ENCODE results near the gene SMYD3. TPM values are rescaled to one million over a fixed set of nuclear protein-coding genes. Genes with fewer than 3 reads are reported as not detected.

The SMYD3 gene
- polyA plus RNA-seq, 1 donor from 2014 or later: 48.6 TPM

- H3K27ac ChIP-seq (ENCODE audit: low read length): no peak overlapping the region
- no peak overlapping the region for H3K4me3 ChIP-seq (ENCODE audit: low read length)
- no peak overlapping the region for H2AFZ ChIP-seq (ENCODE audit: low read depth, low read length)
- H3K4me2 ChIP-seq (ENCODE audit: low read length): no peak overlapping the region
- no peaks in the 10 kb centered on the region for H3K79me2 ChIP-seq (replicated peaks; ENCODE audit: insufficient read depth, low read length)
- no peak overlapping the region for H3K9ac ChIP-seq (ENCODE audit: low read length)
- H3K27me3 ChIP-seq (ENCODE audit: insufficient read depth, low read depth, low read length): no peaks in the 10 kb centered on the region
- H3F3A ChIP-seq (ENCODE audit: insufficient read depth, low read length, poor library complexity, severe bottlenecking): no peaks in the 10 kb centered on the region
- no peaks in the 10 kb centered on the region for H3K36me3 ChIP-seq (ENCODE audit: insufficient read depth, low read length)
- TF ChIP-seq EP300 (conservative IDR thresholded peaks at IDR 0.05; ENCODE audit: poor library complexity, severe bottlenecking): no peak
- no peak for TF ChIP-seq MXI1 (conservative IDR thresholded peaks at IDR 0.05; ENCODE audit: poor library complexity, severe bottlenecking)
- TF ChIP-seq TAF1 (IDR thresholded peaks at IDR 0.05; ENCODE audit: low read depth): no peak
- no peak for TF ChIP-seq SMC3 (conservative IDR thresholded peaks at IDR 0.05; ENCODE audit: poor library complexity)
- TF ChIP-seq, protein P1, sequence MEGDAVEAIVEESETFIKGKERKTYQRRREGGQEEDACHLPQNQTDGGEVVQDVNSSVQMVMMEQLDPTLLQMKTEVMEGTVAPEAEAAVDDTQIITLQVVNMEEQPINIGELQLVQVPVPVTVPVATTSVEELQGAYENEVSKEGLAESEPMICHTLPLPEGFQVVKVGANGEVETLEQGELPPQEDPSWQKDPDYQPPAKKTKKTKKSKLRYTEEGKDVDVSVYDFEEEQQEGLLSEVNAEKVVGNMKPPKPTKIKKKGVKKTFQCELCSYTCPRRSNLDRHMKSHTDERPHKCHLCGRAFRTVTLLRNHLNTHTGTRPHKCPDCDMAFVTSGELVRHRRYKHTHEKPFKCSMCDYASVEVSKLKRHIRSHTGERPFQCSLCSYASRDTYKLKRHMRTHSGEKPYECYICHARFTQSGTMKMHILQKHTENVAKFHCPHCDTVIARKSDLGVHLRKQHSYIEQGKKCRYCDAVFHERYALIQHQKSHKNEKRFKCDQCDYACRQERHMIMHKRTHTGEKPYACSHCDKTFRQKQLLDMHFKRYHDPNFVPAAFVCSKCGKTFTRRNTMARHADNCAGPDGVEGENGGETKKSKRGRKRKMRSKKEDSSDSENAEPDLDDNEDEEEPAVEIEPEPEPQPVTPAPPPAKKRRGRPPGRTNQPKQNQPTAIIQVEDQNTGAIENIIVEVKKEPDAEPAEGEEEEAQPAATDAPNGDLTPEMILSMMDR (IDR thresholded peaks at IDR 0.05; ENCODE audit: poor library complexity, severe bottlenecking): no peak
- no peaks in the 10 kb centered on the region for H4K20me1 ChIP-seq (ENCODE audit: insufficient read depth)
- no peaks in the 10 kb centered on the region for H3K9me2 ChIP-seq (ENCODE audit: insufficient read depth, low read length)
- H3K9me3 ChIP-seq (ENCODE audit: low read length): no peaks in the 10 kb centered on the region
Observed at GRCh38 chr1:246503341-246503740, 3.7 kb downstream of the SMYD3 start.

DNA sequence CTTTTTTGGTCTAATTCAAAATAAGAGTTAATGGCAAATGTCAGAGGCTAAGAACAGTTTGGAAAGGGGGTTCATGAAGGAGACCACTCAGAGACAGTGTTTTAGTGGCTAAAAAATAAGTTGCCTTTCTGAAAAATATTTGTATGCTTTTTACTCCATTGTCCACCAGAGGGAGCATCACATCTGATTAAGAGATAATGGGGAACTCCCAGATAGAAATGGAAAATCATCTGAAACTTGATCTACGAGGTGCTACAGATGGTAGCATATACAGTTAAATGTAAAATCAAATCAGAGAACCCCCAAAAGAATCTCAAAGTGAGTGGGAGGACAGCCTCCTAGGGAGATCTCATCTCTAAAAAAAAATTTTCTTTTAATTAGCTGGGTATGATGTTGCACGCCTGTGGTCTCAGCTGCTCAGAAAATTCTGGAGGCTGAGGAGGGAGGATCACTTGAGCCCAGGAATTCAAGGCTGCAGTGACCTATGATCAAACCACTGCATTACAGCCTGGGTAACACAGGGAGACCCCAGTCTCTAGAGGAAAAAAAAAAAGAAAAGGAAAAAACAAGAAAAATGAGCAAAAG lies 9.7 kb downstream of the SMYD3 start:
- Histone ChIP-seq H3K27ac (ENCODE audit: low read length) (no peak overlapping the region), H2AFZ (ENCODE audit: low read depth, low read length) (no peak overlapping the region), H3K79me2 (replicated peaks; ENCODE audit: insufficient read depth, low read length) (no peaks in the 10 kb centered on the region), H3F3A (ENCODE audit: insufficient read depth, low read length, poor library complexity, severe bottlenecking) (no peaks in the 10 kb centered on the region), H3K36me3 (ENCODE audit: insufficient read depth, low read length) (no peaks in the 10 kb centered on the region), H3K9ac (ENCODE audit: low read length) (no peak overlapping the region), H3K27me3 (ENCODE audit: insufficient read depth, low read depth, low read length) (no peaks in the 10 kb centered on the region), H4K20me1 (ENCODE audit: insufficient read depth) (no peaks in the 10 kb centered on the region), H3K9me2 (ENCODE audit: insufficient read depth, low read length) (no peaks in the 10 kb centered on the region), H3K4me2 (ENCODE audit: low read length) (no peak overlapping the region), H3K9me3 (ENCODE audit: low read length) (no peaks in the 10 kb centered on the region), H3K4me3 (ENCODE audit: low read length) (no peak overlapping the region)
- TF ChIP-seq MXI1 (conservative IDR thresholded peaks at IDR 0.05; ENCODE audit: poor library complexity, severe bottlenecking): no peak
- no peak for TF ChIP-seq EZH2 (IDR thresholded peaks at IDR 0.05; ENCODE audit: borderline replicate concordance, insufficient read depth, low read length, poor library complexity, severe bottlenecking)
- no peak for TF ChIP-seq EP300 (conservative IDR thresholded peaks at IDR 0.05; ENCODE audit: poor library complexity, severe bottlenecking)
- TF ChIP-seq, protein P1 (IDR thresholded peaks at IDR 0.05; ENCODE audit: poor library complexity, severe bottlenecking): peak; percentile 80
- TF ChIP-seq RAD21 (conservative IDR thresholded peaks at IDR 0.05): peak; percentile 73
- no peak for TF ChIP-seq POLR2AphosphoS5 (IDR thresholded peaks at IDR 0.05)
- peak; percentile 83 for TF ChIP-seq SMC3 (conservative IDR thresholded peaks at IDR 0.05; ENCODE audit: poor library complexity)
- TF ChIP-seq, protein P2, sequence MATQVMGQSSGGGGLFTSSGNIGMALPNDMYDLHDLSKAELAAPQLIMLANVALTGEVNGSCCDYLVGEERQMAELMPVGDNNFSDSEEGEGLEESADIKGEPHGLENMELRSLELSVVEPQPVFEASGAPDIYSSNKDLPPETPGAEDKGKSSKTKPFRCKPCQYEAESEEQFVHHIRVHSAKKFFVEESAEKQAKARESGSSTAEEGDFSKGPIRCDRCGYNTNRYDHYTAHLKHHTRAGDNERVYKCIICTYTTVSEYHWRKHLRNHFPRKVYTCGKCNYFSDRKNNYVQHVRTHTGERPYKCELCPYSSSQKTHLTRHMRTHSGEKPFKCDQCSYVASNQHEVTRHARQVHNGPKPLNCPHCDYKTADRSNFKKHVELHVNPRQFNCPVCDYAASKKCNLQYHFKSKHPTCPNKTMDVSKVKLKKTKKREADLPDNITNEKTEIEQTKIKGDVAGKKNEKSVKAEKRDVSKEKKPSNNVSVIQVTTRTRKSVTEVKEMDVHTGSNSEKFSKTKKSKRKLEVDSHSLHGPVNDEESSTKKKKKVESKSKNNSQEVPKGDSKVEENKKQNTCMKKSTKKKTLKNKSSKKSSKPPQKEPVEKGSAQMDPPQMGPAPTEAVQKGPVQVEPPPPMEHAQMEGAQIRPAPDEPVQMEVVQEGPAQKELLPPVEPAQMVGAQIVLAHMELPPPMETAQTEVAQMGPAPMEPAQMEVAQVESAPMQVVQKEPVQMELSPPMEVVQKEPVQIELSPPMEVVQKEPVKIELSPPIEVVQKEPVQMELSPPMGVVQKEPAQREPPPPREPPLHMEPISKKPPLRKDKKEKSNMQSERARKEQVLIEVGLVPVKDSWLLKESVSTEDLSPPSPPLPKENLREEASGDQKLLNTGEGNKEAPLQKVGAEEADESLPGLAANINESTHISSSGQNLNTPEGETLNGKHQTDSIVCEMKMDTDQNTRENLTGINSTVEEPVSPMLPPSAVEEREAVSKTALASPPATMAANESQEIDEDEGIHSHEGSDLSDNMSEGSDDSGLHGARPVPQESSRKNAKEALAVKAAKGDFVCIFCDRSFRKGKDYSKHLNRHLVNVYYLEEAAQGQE (IDR thresholded peaks at IDR 0.05; ENCODE audit: borderline replicate concordance): no peak
- no peak for TF ChIP-seq TAF1 (IDR thresholded peaks at IDR 0.05; ENCODE audit: low read depth)

Measured in neural cell (in vitro differentiated cells).